Hematopoietic multipotent progenitor cell treated with erythropoietin and hydrocortisone succinate and interleukin-3 and kit ligand, for 17 days (in vitro differentiated cells): Measurements from ENCODE around the gene ZBTB48.
A peak's percentile ranks its signal among the peaks of the same experiment; 100 is the strongest.

ENCODE experiments used
- DNase-seq: peaks from one replicate; pipeline ENCODE4 v3.0.0-alpha.2; 2015; ENCODE audit warnings: low spot score

Gene ZBTB48

GRCh38 chr1:6572653-6573383, 7.0 kb upstream of the ZBTB48 start:
- no peak for DNase-seq

GRCh38 chr1:6574025-6574620, 5.7 kb upstream of the ZBTB48 start:
- no peak for DNase-seq

GRCh38 chr1:6574818-6575217, 5.0 kb upstream of the ZBTB48 start:
- no peak for DNase-seq

- no peak for DNase-seq
These were observed 1.8 kb upstream of the ZBTB48 start for GRCh38 chr1:6577831-6578525.

GRCh38 chr1:6578624-6579373, 995 bp upstream of the ZBTB48 start:
- DNase-seq = peak; percentile 7

- no peak for DNase-seq
These were observed 362 bp downstream of the ZBTB48 start for GRCh38 chr1:6580119-6580592.

GRCh38 chr1:6580593-6581409, 1.0 kb downstream of the ZBTB48 start:
- peak; percentile 40 for DNase-seq

- peak; percentile 27 for DNase-seq
These were observed 1.9 kb downstream of the ZBTB48 start for GRCh38 chr1:6581561-6582305.

- DNase-seq = peak; percentile 25
These were observed 2.6 kb downstream of the ZBTB48 start for GRCh38 chr1:6582370-6582769.

GRCh38 chr1:6584126-6585080, 4.6 kb downstream of the ZBTB48 start:
- DNase-seq = peak; percentile 10

- DNase-seq = peak; percentile 8
These were observed 5.4 kb downstream of the ZBTB48 start for GRCh38 chr1:6585081-6585722.

- DNase-seq = no peak
These were observed 6.0 kb downstream of the ZBTB48 start for GRCh38 chr1:6585841-6586240.

- DNase-seq = no peak
These were observed 6.6 kb downstream of the ZBTB48 start for GRCh38 chr1:6586404-6586816.

GRCh38 chr1:6587261-6588005, 7.6 kb downstream of the ZBTB48 start:
- peak; percentile 7 for DNase-seq

GRCh38 chr1:6588128-6588892, 8.5 kb downstream of the ZBTB48 start:
- peak; percentile 9 for DNase-seq

GRCh38 chr1:6588893-6589520, 9.2 kb downstream of the ZBTB48 start:
- DNase-seq = no peak

- peak; percentile 12 for DNase-seq
These were observed 10.3 kb downstream of the ZBTB48 start for GRCh38 chr1:6590046-6590445.
